OCI-LY3 (cell line): ENCODE data around the gene NFIA.

Experiments
- H2AFZ ChIP-seq: fragments of 200-600, 300-600 bp; shearing (Covaris generic); 2 replicates; pipeline ENCODE4 v1.6.0; 2014; ENCODE audit warnings: antibody characterized with exemption, low read depth, low read length
- H3K27ac ChIP-seq: fragments of 200-600, 300-600 bp; sonication (generic); 2 replicates; pipeline ENCODE4 v1.5.1; 2014; ENCODE audit warnings: mild to moderate bottlenecking, low read length, moderate library complexity, mixed read lengths
- H3K27me3 ChIP-seq: fragments of 200-600, 300-600 bp; sonication (generic); 2 replicates; pipeline ENCODE4 v1.6.1; 2014; ENCODE audit warnings: low read depth, low read length, mixed read lengths
- H3K36me3 ChIP-seq: fragments of 200-600, 300-600 bp; sonication (generic); replicated peaks from 2 replicates; pipeline ENCODE3; 2014; ENCODE audit warnings: low read depth, low read length, mixed read lengths
- H3K4me1 ChIP-seq: fragments of 300-600, 200-600 bp; sonication (generic); 2 replicates; pipeline ENCODE4 v1.6.1; 2014; ENCODE audit warnings: low read length, mixed read lengths
- H3K4me2 ChIP-seq: fragments of 200-600, 300-600 bp; sonication (generic); 2 replicates; pipeline ENCODE4 v1.6.1; 2014; ENCODE audit warnings: low read length, mixed read lengths
- H3K4me3 ChIP-seq: fragments of 300-600, 200-600 bp; sonication (generic); 2 replicates; pipeline ENCODE4 v1.5.1; 2014; ENCODE audit warnings: antibody characterized with exemption, mild to moderate bottlenecking, low read length, moderate library complexity
- H3K79me2 ChIP-seq: fragments of 300-600, 200-600 bp; shearing (Covaris generic); 2 replicates; pipeline ENCODE4 v1.6.1; 2014; ENCODE audit warnings: mild to moderate bottlenecking, low read length, mixed read lengths
- H3K9ac ChIP-seq: fragments of 300-600, 200-600 bp; shearing (Covaris generic); 2 replicates; pipeline ENCODE4 v1.6.0; 2014; ENCODE audit warnings: mild to moderate bottlenecking, low read length, moderate library complexity
- H3K9me3 ChIP-seq: fragments of 200-600, 300-600 bp; shearing (Covaris generic); 2 replicates; pipeline ENCODE4 v1.6.1; 2014; ENCODE audit warnings: low read length, mixed read lengths; ENCODE audit not compliant: insufficient read depth
- H4K20me1 ChIP-seq: fragments of 200-600, 300-600 bp; sonication (generic); 2 replicates; pipeline ENCODE4 v1.6.1; 2016; ENCODE audit warnings: low read length, mixed read lengths; ENCODE audit not compliant: insufficient read depth
- CTCF ChIP-seq: fragments of 200-600, 300-600 bp; sonication (generic); IDR thresholded peaks from 2 replicates; pipeline ENCODE4 v1.5.1; 2014; ENCODE audit warnings: antibody characterized with exemption, low read length, low read depth
- EZH2phosphoT487 ChIP-seq: fragments of 200-600 bp; shearing (Covaris generic); IDR thresholded peaks from 2 replicates; pipeline ENCODE4 v1.6.1; 2018; ENCODE audit warnings: antibody characterized with exemption, mixed run types, low read depth

Gene NFIA

GRCh38 chr1:61162520-61163258, 80.3 kb downstream of the NFIA start:
- Histone ChIP-seq H3K9me3 (no peaks in the 10 kb centered on the region), H3K4me1 (no peaks in the 10 kb centered on the region), H3K79me2 (no peaks in the 10 kb centered on the region), H3K27ac (no peak overlapping the region), H2AFZ (no peak overlapping the region), H3K36me3 (no peaks in the 10 kb centered on the region), H3K4me3 (no peak overlapping the region), H3K27me3 (no peaks in the 10 kb centered on the region), H4K20me1 (no peaks in the 10 kb centered on the region), H3K9ac (no peak overlapping the region), H3K4me2 (no peak overlapping the region)
- TF ChIP-seq EZH2phosphoT487 = no peak
- TF ChIP-seq CTCF = no peak

- H4K20me1 ChIP-seq = no peaks in the 10 kb centered on the region
- no peaks in the 10 kb centered on the region for H3K27me3 ChIP-seq
- no peaks in the 10 kb centered on the region for H3K79me2 ChIP-seq
- no peak overlapping the region for H2AFZ ChIP-seq
- no peaks in the 10 kb centered on the region for H3K4me1 ChIP-seq
- H3K36me3 ChIP-seq = no peaks in the 10 kb centered on the region
- H3K4me2 ChIP-seq = no peak overlapping the region
- H3K9ac ChIP-seq = no peak overlapping the region
- no peak overlapping the region for H3K4me3 ChIP-seq
- TF ChIP-seq CTCF = no peak
- TF ChIP-seq EZH2phosphoT487 = no peak
- H3K27ac ChIP-seq = no peak overlapping the region
- no peaks in the 10 kb centered on the region for H3K9me3 ChIP-seq
Observed at GRCh38 chr1:61163355-61163754, 81.0 kb downstream of the NFIA start.

- Histone ChIP-seq H3K79me2 (no peaks in the 10 kb centered on the region), H2AFZ (no peak overlapping the region), H3K4me2 (no peak overlapping the region), H3K9me3 (no peaks in the 10 kb centered on the region), H4K20me1 (no peaks in the 10 kb centered on the region), H3K4me3 (no peak overlapping the region), H3K9ac (no peak overlapping the region), H3K27me3 (no peaks in the 10 kb centered on the region), H3K4me1 (no peaks in the 10 kb centered on the region), H3K27ac (no peak overlapping the region), H3K36me3 (no peaks in the 10 kb centered on the region)
- no peak for TF ChIP-seq EZH2phosphoT487
- TF ChIP-seq CTCF = no peak
Observed at GRCh38 chr1:61165402-61165801, 83.0 kb downstream of the NFIA start.

GRCh38 chr1:61167309-61167708, 84.9 kb downstream of the NFIA start:
- H3K4me3 ChIP-seq = no peak overlapping the region
- no peaks in the 10 kb centered on the region for H3K79me2 ChIP-seq
- H3K36me3 ChIP-seq = no peaks in the 10 kb centered on the region
- TF ChIP-seq CTCF (no peak), EZH2phosphoT487 (no peak)
- H3K9ac ChIP-seq = no peak overlapping the region
- H2AFZ ChIP-seq = no peak overlapping the region
- no peaks in the 10 kb centered on the region for H3K4me1 ChIP-seq
- no peak overlapping the region for H3K4me2 ChIP-seq
- no peaks in the 10 kb centered on the region for H4K20me1 ChIP-seq
- no peak overlapping the region for H3K27ac ChIP-seq
- no peaks in the 10 kb centered on the region for H3K9me3 ChIP-seq
- no peaks in the 10 kb centered on the region for H3K27me3 ChIP-seq
